ENCODE results near the gene KRTAP2-2. TPM values are rescaled to one million over a fixed set of nuclear protein-coding genes. Genes with fewer than 3 reads are reported as not detected.

Gene KRTAP2-2
- total RNA-seq, 1 experiment from 2014 or later = not detected

DNA sequence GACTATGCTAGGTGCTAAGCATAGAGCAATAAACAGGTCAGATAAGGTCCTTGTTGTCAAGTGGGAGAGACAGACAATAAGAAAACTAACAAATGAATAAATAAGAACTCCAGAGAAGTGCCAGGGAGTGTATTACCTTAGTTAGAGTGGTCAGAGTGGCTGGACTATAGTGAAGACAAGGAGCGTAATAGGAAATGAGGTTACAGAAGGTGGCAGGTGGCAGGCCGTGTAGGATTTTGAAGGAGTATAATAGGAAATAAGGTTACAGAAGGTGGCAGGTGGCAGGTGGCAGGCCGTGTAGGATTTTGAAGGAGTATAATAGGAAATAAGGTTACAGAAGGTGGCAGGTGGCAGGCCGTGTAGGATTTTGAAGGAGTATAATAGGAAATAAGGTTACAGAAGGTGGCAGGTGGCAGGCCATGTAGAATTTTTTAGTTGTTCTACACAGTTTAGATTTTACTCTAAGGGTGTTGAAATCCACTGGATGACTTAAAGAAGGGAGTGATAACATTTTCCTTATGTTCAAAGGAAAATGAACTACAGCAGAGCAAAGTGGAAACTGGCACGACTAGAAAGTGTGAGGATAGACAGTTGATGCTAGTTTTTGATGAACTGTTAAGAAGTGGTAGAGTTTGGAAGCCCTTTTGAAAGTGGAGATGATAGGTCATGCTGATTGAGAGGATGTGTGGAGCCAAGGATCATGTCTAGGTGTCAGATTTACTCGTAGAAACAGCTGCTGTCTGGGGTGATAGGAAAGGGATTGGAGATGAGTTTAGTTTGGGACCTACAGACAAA lies 42.5 kb downstream of the KRTAP2-2 start:
- CTCF ChIA-PET = no interaction called here
- ATAC-seq (no peak), DNase-seq (ENCODE audit: low spot score) (no peak)
- no peak overlapping the region for H3K4me3 Mint-ChIP-seq
- H3K27me3 Mint-ChIP-seq (ENCODE audit: low read depth) = no peaks in the 10 kb centered on the region
- peaks cover 15% of the 10 kb centered on the region for H3K4me1 Mint-ChIP-seq
- POLR2A ChIA-PET = no interaction called here
- H3K27ac Mint-ChIP-seq = peak overlapping the region; percentile 7; the same call in 1 of the 2 replicates
- H3K9me3 Mint-ChIP-seq = no peaks in the 10 kb centered on the region
- TF ChIP-seq ZNF671 (CRISPR knock-in tag; IDR thresholded peaks at IDR 0.05) = no peak
- no peak for TF ChIP-seq SMAD4 (CRISPR knock-in tag; IDR thresholded peaks at IDR 0.05)
- TF ChIP-seq, protein P1, sequence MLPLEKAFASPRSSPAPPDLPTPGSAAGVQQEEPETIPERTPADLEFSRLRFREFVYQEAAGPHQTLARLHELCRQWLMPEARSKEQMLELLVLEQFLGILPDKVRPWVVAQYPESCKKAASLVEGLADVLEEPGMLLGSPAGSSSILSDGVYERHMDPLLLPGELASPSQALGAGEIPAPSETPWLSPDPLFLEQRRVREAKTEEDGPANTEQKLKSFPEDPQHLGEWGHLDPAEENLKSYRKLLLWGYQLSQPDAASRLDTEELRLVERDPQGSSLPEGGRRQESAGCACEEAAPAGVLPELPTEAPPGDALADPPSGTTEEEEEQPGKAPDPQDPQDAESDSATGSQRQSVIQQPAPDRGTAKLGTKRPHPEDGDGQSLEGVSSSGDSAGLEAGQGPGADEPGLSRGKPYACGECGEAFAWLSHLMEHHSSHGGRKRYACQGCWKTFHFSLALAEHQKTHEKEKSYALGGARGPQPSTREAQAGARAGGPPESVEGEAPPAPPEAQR (CRISPR knock-in tag; IDR thresholded peaks at IDR 0.05) = no peak
- TF ChIP-seq, protein P2, sequence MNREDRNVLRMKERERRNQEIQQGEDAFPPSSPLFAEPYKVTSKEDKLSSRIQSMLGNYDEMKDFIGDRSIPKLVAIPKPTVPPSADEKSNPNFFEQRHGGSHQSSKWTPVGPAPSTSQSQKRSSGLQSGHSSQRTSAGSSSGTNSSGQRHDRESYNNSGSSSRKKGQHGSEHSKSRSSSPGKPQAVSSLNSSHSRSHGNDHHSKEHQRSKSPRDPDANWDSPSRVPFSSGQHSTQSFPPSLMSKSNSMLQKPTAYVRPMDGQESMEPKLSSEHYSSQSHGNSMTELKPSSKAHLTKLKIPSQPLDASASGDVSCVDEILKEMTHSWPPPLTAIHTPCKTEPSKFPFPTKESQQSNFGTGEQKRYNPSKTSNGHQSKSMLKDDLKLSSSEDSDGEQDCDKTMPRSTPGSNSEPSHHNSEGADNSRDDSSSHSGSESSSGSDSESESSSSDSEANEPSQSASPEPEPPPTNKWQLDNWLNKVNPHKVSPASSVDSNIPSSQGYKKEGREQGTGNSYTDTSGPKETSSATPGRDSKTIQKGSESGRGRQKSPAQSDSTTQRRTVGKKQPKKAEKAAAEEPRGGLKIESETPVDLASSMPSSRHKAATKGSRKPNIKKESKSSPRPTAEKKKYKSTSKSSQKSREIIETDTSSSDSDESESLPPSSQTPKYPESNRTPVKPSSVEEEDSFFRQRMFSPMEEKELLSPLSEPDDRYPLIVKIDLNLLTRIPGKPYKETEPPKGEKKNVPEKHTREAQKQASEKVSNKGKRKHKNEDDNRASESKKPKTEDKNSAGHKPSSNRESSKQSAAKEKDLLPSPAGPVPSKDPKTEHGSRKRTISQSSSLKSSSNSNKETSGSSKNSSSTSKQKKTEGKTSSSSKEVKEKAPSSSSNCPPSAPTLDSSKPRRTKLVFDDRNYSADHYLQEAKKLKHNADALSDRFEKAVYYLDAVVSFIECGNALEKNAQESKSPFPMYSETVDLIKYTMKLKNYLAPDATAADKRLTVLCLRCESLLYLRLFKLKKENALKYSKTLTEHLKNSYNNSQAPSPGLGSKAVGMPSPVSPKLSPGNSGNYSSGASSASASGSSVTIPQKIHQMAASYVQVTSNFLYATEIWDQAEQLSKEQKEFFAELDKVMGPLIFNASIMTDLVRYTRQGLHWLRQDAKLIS (CRISPR knock-in tag; IDR thresholded peaks at IDR 0.05; ENCODE audit: borderline replicate concordance) = no peak
- TF ChIP-seq, protein P3, sequence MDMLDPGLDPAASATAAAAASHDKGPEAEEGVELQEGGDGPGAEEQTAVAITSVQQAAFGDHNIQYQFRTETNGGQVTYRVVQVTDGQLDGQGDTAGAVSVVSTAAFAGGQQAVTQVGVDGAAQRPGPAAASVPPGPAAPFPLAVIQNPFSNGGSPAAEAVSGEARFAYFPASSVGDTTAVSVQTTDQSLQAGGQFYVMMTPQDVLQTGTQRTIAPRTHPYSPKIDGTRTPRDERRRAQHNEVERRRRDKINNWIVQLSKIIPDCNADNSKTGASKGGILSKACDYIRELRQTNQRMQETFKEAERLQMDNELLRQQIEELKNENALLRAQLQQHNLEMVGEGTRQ (CRISPR knock-in tag; IDR thresholded peaks at IDR 0.05) = no peak
- TF ChIP-seq ZNF263 (CRISPR knock-in tag; IDR thresholded peaks at IDR 0.05; ENCODE audit: low read depth) = no peak
- no peak for TF ChIP-seq GTF2I (CRISPR knock-in tag; conservative IDR thresholded peaks at IDR 0.05)
- TF ChIP-seq, protein P4, sequence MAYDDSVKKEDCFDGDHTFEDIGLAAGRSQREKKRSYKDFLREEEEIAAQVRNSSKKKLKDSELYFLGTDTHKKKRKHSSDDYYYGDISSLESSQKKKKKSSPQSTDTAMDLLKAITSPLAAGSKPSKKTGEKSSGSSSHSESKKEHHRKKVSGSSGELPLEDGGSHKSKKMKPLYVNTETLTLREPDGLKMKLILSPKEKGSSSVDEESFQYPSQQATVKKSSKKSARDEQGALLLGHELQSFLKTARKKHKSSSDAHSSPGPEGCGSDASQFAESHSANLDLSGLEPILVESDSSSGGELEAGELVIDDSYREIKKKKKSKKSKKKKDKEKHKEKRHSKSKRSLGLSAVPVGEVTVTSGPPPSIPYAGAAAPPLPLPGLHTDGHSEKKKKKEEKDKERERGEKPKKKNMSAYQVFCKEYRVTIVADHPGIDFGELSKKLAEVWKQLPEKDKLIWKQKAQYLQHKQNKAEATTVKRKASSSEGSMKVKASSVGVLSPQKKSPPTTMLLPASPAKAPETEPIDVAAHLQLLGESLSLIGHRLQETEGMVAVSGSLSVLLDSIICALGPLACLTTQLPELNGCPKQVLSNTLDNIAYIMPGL (CRISPR knock-in tag; IDR thresholded peaks at IDR 0.05) = no peak
- TF ChIP-seq, protein P5, sequence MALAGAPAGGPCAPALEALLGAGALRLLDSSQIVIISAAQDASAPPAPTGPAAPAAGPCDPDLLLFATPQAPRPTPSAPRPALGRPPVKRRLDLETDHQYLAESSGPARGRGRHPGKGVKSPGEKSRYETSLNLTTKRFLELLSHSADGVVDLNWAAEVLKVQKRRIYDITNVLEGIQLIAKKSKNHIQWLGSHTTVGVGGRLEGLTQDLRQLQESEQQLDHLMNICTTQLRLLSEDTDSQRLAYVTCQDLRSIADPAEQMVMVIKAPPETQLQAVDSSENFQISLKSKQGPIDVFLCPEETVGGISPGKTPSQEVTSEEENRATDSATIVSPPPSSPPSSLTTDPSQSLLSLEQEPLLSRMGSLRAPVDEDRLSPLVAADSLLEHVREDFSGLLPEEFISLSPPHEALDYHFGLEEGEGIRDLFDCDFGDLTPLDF (CRISPR knock-in tag; IDR thresholded peaks at IDR 0.05) = no peak
- TF ChIP-seq, protein P6, sequence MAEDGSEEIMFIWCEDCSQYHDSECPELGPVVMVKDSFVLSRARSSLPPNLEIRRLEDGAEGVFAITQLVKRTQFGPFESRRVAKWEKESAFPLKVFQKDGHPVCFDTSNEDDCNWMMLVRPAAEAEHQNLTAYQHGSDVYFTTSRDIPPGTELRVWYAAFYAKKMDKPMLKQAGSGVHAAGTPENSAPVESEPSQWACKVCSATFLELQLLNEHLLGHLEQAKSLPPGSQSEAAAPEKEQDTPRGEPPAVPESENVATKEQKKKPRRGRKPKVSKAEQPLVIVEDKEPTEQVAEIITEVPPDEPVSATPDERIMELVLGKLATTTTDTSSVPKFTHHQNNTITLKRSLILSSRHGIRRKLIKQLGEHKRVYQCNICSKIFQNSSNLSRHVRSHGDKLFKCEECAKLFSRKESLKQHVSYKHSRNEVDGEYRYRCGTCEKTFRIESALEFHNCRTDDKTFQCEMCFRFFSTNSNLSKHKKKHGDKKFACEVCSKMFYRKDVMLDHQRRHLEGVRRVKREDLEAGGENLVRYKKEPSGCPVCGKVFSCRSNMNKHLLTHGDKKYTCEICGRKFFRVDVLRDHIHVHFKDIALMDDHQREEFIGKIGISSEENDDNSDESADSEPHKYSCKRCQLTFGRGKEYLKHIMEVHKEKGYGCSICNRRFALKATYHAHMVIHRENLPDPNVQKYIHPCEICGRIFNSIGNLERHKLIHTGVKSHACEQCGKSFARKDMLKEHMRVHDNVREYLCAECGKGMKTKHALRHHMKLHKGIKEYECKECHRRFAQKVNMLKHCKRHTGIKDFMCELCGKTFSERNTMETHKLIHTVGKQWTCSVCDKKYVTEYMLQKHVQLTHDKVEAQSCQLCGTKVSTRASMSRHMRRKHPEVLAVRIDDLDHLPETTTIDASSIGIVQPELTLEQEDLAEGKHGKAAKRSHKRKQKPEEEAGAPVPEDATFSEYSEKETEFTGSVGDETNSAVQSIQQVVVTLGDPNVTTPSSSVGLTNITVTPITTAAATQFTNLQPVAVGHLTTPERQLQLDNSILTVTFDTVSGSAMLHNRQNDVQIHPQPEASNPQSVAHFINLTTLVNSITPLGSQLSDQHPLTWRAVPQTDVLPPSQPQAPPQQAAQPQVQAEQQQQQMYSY (CRISPR knock-in tag; IDR thresholded peaks at IDR 0.05) = no peak
- no peak for TF ChIP-seq MXD4 (CRISPR knock-in tag; IDR thresholded peaks at IDR 0.05; ENCODE audit: borderline replicate concordance)
- TF ChIP-seq NR1H2 (CRISPR knock-in tag; IDR thresholded peaks at IDR 0.05) = no peak
- TF ChIP-seq MYBL2 (CRISPR knock-in tag; IDR thresholded peaks at IDR 0.05) = no peak
- TF ChIP-seq EMX1 (CRISPR knock-in tag; IDR thresholded peaks at IDR 0.05) = no peak
- no peak for TF ChIP-seq JUN (CRISPR knock-in tag; IDR thresholded peaks at IDR 0.05)
- TF ChIP-seq ESRRA (CRISPR knock-in tag; IDR thresholded peaks at IDR 0.05; ENCODE audit: borderline replicate concordance) = no peak
- no peak for TF ChIP-seq GABPB1 (CRISPR knock-in tag; IDR thresholded peaks at IDR 0.05)
- TF ChIP-seq KAT7 (CRISPR knock-in tag; IDR thresholded peaks at IDR 0.05; ENCODE audit: borderline replicate concordance) = no peak
- no peak for TF ChIP-seq ZNF219 (CRISPR knock-in tag; IDR thresholded peaks at IDR 0.05; ENCODE audit: borderline replicate concordance)
- TF ChIP-seq, protein P7, sequence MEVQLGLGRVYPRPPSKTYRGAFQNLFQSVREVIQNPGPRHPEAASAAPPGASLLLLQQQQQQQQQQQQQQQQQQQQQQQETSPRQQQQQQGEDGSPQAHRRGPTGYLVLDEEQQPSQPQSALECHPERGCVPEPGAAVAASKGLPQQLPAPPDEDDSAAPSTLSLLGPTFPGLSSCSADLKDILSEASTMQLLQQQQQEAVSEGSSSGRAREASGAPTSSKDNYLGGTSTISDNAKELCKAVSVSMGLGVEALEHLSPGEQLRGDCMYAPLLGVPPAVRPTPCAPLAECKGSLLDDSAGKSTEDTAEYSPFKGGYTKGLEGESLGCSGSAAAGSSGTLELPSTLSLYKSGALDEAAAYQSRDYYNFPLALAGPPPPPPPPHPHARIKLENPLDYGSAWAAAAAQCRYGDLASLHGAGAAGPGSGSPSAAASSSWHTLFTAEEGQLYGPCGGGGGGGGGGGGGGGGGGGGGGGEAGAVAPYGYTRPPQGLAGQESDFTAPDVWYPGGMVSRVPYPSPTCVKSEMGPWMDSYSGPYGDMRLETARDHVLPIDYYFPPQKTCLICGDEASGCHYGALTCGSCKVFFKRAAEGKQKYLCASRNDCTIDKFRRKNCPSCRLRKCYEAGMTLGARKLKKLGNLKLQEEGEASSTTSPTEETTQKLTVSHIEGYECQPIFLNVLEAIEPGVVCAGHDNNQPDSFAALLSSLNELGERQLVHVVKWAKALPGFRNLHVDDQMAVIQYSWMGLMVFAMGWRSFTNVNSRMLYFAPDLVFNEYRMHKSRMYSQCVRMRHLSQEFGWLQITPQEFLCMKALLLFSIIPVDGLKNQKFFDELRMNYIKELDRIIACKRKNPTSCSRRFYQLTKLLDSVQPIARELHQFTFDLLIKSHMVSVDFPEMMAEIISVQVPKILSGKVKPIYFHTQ (CRISPR knock-in tag; IDR thresholded peaks at IDR 0.05) = no peak
- H3K36me3 Mint-ChIP-seq = no peaks in the 10 kb centered on the region
